WI38 (cell line): ENCODE data around the gene MEOX1.

ENCODE experiments used
- H3K4me3 ChIP-seq: 2 replicates; pipeline ENCODE4 v1.5.1; 2011; ENCODE audit warnings: low read depth, mild to moderate bottlenecking, control low read depth, low read length
- TF ChIP-seq, protein P1 (sequence below): IDR thresholded peaks from 2 replicates; pipeline ENCODE4 v1.5.1; 2012; ENCODE audit warnings: low read depth, mild to moderate bottlenecking, control low read depth, low read length

MEOX1 gene

DNA sequence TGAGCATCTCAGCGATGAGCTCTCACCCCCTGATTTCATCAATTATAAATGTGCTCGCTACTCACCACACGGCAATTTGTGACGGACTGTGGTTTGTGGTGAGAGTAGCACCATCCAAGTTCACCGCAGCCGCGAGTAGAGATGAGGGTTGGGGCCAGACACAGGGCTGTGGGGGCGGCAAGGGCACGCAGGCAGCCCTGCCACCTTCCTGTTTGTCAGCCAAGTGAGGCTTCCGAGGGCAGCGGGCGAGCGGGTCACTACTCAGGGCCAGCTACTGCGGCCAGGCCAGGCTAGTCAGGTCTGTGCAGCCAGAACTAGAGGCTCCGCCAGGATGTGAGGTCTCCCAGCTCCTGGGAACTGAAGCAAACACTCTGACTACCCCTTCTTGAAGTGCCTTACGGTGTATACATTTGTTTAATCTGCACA is 39.6 kb upstream of the MEOX1 start:
- TF ChIP-seq, protein P1, sequence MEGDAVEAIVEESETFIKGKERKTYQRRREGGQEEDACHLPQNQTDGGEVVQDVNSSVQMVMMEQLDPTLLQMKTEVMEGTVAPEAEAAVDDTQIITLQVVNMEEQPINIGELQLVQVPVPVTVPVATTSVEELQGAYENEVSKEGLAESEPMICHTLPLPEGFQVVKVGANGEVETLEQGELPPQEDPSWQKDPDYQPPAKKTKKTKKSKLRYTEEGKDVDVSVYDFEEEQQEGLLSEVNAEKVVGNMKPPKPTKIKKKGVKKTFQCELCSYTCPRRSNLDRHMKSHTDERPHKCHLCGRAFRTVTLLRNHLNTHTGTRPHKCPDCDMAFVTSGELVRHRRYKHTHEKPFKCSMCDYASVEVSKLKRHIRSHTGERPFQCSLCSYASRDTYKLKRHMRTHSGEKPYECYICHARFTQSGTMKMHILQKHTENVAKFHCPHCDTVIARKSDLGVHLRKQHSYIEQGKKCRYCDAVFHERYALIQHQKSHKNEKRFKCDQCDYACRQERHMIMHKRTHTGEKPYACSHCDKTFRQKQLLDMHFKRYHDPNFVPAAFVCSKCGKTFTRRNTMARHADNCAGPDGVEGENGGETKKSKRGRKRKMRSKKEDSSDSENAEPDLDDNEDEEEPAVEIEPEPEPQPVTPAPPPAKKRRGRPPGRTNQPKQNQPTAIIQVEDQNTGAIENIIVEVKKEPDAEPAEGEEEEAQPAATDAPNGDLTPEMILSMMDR: no peak
- H3K4me3 ChIP-seq: 0 out of 2 replicates have a peak overlapping the region, but pooled peaks have one; percentile 8

DNA sequence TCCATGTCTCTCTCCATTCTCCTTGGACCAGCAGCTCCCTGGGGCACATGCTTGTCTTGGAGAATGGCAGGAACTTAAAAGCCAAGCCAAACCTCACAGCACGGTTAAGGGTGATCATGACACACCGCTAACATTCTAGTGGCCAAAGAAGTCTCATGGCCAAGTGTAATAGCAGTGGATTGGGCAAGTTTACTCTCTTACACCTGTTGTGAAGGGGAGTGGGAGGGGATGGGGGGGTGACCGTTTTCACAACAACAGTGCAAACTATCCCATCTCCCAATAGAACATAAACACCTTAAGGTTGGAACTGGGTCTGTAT is 37.7 kb upstream of the MEOX1 start:
- TF ChIP-seq, protein P1: no peak
- H3K4me3 ChIP-seq: no peak overlapping the region

DNA sequence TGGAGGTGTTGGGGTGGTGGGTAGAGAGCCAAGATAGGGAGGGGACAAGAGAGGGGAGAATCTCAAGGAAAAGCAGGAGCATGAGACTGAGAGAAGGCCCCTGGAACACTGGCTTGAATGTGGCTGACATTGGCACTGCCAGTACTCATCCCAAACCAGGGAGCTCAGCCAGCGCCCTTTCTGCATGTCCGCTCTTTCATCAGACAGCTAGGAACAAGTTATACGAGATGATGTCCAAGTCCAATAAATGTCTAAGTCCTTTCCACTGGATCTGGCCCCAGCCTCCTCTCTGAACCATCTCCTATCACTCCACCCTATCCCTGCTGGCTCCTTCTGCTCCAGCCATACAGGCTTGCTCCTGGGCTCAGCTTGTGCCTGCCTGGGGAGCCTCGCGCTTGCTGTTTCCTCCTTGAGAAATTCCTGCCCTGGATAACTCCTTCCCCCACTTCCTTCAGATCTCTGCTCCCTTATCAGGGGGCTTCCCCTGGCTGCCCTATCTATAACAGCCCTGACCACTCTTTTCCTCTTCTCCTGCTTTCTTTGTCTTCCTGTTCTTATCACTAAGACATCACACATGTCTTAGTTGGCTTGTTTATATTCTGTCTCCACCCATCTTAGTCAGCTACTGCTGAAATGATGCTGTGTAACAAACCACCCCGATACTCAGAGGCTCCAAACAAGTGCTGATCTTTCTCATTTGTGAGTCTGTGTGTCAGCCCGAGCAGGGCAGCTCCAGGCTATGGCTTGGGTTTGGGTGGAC is 37.1 kb upstream of the MEOX1 start:
- TF ChIP-seq, protein P1: no peak
- H3K4me3 ChIP-seq: no peak overlapping the region

DNA sequence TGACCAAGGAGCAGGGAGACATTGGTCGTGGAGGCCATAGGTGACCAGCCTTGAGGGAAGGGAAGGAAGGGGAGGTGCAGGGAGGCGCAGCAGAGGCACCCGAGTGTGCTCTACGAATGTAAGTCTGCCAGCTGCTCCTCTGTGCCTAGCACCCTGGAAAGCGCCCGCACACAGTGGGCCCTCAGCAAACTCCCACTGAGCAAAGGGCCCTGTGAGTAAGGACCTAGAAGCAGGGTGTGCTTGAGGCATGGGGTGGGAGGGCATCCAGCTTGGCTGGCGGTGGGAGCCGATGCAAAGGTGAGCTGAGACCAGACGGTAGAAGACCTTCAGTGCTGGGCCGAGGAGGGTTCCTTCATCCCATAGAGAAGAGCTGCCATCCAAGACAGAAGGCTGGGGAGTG is 36.2 kb upstream of the MEOX1 start:
- H3K4me3 ChIP-seq: no peak overlapping the region
- TF ChIP-seq, protein P1: no peak

DNA sequence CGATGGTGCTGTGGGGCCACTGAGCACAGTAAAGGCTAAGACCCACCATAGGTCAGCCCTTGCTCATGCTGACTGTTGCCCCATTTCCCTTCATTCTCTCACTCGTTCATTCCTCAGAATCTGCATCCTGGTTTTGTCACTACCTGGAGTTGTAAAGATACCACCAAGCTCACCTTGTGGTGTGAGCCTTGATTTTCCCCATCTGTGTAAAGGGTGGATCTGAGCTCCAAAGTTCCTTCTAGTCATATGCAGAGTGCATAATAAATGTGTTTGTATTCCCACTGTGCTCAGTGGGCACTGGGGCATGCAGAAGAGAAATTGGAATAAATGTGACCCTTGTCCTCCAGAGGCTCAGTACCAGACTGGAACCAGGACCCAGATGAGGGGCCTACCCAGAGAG is 35.2 kb upstream of the MEOX1 start:
- TF ChIP-seq, protein P1: no peak
- H3K4me3 ChIP-seq: no peak overlapping the region

DNA sequence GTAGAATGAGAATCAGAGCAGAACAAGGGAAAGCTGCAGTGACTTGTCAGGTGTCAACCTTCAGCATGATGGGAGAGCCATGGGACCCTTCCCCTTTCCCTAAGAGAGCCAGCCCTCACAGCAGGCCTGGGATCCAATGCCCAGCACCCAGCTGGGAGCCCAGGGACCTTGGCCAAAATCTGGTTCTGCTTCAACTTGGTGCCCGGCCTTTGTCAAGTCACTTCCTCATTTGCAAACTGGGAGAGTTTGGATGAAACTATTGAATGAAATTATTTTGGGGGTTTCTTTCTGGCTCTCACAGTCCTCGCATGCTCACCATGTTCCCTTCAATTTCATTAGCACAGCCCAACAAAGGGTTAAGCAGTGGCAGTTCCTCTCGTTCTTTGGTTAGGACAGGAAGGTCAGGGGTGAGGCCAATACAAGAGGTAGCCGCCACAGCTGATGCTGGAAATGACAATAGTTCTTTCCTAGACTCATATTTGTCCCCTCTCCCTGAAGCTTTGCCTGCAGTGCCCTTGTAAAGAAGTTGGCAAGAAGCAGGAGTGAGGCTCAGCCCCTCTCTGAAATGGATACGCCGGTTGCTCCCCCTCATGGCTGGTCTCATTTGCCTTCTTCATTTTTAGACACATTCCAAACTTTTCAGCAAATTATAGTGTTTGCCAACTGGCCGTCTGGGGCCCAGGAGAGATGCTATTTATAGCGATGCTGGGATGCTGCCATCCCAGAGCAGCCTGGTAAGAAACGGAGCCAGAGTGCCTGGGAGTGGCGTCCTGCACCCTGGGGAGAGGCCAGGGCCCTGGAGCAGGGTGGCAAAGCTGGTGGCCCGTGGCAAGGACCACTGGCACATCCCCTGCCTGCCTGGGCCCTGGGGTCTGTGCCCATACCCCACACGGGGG is 34.5 kb upstream of the MEOX1 start:
- TF ChIP-seq, protein P1: no peak
- no peak overlapping the region for H3K4me3 ChIP-seq
